HL-60 (cell line): ENCODE data around the gene HYAL2.

Source experiments
- CTCF ChIP-seq: IDR thresholded peaks from one replicate; pipeline ENCODE4 v1.5.1; 2011; ENCODE audit warnings: low read length, control low read depth, inconsistent platforms; ENCODE audit not compliant: insufficient read depth
- GABPA ChIP-seq: IDR thresholded peaks from 2 replicates; pipeline ENCODE4 v1.6.1; 2012; ENCODE audit warnings: low read depth
- POLR2AphosphoS5 ChIP-seq: IDR thresholded peaks from 2 replicates; pipeline ENCODE4 v1.6.1; 2012; ENCODE audit warnings: low read depth
- SPI1 ChIP-seq: IDR thresholded peaks from 2 replicates; pipeline ENCODE4 v1.6.1; 2012; ENCODE audit warnings: low read depth, mild to moderate bottlenecking, borderline replicate concordance
- TF ChIP-seq, protein P1 (sequence below): IDR thresholded peaks from 2 replicates; pipeline ENCODE4 v1.6.1; 2012; ENCODE audit warnings: low read depth; ENCODE audit not compliant: insufficient replicate concordance

GRCh38 chr3:50364573-50365079, 42.1 kb upstream of the HYAL2 start:
- TF ChIP-seq CTCF (no peak), POLR2AphosphoS5 (no peak), SPI1 (no peak), GABPA (no peak)
- TF ChIP-seq, protein P1, sequence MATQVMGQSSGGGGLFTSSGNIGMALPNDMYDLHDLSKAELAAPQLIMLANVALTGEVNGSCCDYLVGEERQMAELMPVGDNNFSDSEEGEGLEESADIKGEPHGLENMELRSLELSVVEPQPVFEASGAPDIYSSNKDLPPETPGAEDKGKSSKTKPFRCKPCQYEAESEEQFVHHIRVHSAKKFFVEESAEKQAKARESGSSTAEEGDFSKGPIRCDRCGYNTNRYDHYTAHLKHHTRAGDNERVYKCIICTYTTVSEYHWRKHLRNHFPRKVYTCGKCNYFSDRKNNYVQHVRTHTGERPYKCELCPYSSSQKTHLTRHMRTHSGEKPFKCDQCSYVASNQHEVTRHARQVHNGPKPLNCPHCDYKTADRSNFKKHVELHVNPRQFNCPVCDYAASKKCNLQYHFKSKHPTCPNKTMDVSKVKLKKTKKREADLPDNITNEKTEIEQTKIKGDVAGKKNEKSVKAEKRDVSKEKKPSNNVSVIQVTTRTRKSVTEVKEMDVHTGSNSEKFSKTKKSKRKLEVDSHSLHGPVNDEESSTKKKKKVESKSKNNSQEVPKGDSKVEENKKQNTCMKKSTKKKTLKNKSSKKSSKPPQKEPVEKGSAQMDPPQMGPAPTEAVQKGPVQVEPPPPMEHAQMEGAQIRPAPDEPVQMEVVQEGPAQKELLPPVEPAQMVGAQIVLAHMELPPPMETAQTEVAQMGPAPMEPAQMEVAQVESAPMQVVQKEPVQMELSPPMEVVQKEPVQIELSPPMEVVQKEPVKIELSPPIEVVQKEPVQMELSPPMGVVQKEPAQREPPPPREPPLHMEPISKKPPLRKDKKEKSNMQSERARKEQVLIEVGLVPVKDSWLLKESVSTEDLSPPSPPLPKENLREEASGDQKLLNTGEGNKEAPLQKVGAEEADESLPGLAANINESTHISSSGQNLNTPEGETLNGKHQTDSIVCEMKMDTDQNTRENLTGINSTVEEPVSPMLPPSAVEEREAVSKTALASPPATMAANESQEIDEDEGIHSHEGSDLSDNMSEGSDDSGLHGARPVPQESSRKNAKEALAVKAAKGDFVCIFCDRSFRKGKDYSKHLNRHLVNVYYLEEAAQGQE: no peak
